ENCODE measurements around the gene PPM1M. TPM values are rescaled to one million over a fixed set of nuclear protein-coding genes. Genes with fewer than 3 reads are reported as not detected.

PPM1M gene
- total RNA-seq, 6 experiments from 2014 or later, result 2.8 to 7.1 (median 4.5) TPM

DNA sequence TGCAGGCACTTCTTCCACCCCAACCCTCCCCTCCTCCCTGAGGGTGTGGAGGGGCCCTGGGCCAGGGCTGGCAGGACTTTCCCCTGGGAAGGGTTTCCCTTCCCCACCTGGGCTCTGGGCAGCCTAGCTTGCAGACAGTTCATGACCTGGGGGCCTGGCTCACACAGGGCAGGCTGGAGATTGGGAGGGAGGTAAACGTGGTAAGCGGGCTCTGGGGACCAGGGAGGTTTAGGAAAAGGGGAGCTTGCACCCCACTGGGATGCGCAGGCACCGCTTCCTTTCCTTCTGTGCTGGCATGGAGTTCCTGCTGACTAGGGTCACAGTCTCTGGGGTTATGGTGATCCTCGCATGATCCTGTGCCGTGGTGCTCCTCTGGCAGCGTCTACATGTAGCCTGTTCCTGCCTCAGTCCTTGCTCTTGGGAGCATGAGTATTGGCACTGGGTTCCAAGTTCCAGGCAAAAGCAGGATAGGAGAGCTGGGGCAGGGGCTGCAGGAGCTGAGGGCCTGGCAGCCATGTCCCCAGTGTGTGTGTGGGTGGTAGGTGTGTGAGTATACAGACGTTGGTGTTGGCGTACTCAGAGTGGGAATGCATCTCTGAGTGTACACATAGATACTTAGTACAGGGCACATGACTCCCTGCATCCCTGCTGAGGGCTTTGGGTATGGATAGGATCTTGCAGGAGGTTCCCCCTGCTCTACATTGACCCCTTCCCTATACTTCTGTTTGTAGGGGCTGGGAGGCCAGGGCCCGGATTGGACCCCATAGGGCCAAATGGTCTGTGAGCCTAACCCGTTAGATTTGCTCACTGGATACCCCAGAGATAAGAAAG, 49.0 kb downstream of the PPM1M start:
- no peaks in the 10 kb centered on the region for H3K27me3 ChIP-seq
- ATAC-seq (no peak), DNase-seq (no peak)
- peaks cover 0 to 19% (median 8%) of the 10 kb centered on the region in 4 donors for H3K36me3 ChIP-seq
- H3K4me3 ChIP-seq, result no peak overlapping the region
- no peak overlapping the region for H3K27ac ChIP-seq
- TF ChIP-seq, protein P1, sequence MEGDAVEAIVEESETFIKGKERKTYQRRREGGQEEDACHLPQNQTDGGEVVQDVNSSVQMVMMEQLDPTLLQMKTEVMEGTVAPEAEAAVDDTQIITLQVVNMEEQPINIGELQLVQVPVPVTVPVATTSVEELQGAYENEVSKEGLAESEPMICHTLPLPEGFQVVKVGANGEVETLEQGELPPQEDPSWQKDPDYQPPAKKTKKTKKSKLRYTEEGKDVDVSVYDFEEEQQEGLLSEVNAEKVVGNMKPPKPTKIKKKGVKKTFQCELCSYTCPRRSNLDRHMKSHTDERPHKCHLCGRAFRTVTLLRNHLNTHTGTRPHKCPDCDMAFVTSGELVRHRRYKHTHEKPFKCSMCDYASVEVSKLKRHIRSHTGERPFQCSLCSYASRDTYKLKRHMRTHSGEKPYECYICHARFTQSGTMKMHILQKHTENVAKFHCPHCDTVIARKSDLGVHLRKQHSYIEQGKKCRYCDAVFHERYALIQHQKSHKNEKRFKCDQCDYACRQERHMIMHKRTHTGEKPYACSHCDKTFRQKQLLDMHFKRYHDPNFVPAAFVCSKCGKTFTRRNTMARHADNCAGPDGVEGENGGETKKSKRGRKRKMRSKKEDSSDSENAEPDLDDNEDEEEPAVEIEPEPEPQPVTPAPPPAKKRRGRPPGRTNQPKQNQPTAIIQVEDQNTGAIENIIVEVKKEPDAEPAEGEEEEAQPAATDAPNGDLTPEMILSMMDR (IDR thresholded peaks at IDR 0.05), result no peak
- no peak for TF ChIP-seq POLR2A (IDR thresholded peaks at IDR 0.05)
- 53% methylated on average over 2 of the region's 11 CpGs for WGBS (ENCODE audit: insufficient coverage, low coverage, low lambda C conversion rate, missing lambda C conversion rate)
- intact Hi-C loops (cut with DNase I), result loop anchor here in 1 of 2 donors (5.0 kb wide), 1 partner anchor 48 kb away; no protein-coding TSS in a partner anchor
- no peaks in the 10 kb centered on the region for H3K9me3 ChIP-seq
- peaks cover 0 to 48% (median 15%) of the 10 kb centered on the region in 4 donors for H3K4me1 ChIP-seq

DNA sequence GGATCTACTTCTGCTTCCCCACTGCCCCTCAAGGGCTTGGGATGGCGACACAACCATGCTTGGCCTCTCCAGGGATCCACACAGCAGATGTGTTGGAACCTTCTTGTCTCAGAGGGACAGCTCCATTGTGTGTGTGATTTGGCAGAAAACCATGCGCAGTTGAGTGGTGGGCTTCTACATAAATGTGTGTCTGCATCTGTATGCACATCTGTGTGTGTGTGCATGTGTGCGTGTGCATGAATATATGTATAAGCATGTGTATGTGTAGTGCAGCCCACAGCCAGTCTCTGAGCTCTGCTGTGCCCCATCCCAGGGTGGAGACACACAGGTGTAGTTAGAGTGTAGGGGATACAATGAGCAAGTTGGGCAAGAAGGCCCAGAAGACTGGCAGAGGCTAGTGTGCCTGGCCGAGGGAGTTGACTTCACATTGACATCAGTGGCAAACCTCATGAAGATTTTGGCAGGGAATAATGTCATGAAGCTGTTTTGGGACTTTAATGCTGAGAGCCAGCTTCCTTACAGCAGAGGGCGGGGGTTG, 50.2 kb downstream of the PPM1M start:
- no peaks in the 10 kb centered on the region for H3K9me3 ChIP-seq
- 73% methylated on average over 3 of the region's 5 CpGs for WGBS (ENCODE audit: insufficient coverage, low coverage, low lambda C conversion rate, missing lambda C conversion rate)
- no peak overlapping the region for H3K4me3 ChIP-seq
- DNase-seq (peak in 1 of 3 donors; percentile 8), ATAC-seq (no peak)
- H3K27ac ChIP-seq, result no peak overlapping the region
- intact Hi-C loops (cut with DNase I), result no loop called here
- peaks cover 0 to 19% (median 8%) of the 10 kb centered on the region in 4 donors for H3K36me3 ChIP-seq
- TF ChIP-seq, protein P1 (IDR thresholded peaks at IDR 0.05), result no peak
- no peak for TF ChIP-seq POLR2A (IDR thresholded peaks at IDR 0.05)
- H3K4me1 ChIP-seq, result peaks cover 0 to 47% (median 15%) of the 10 kb centered on the region in 4 donors
- H3K27me3 ChIP-seq, result no peaks in the 10 kb centered on the region

DNA sequence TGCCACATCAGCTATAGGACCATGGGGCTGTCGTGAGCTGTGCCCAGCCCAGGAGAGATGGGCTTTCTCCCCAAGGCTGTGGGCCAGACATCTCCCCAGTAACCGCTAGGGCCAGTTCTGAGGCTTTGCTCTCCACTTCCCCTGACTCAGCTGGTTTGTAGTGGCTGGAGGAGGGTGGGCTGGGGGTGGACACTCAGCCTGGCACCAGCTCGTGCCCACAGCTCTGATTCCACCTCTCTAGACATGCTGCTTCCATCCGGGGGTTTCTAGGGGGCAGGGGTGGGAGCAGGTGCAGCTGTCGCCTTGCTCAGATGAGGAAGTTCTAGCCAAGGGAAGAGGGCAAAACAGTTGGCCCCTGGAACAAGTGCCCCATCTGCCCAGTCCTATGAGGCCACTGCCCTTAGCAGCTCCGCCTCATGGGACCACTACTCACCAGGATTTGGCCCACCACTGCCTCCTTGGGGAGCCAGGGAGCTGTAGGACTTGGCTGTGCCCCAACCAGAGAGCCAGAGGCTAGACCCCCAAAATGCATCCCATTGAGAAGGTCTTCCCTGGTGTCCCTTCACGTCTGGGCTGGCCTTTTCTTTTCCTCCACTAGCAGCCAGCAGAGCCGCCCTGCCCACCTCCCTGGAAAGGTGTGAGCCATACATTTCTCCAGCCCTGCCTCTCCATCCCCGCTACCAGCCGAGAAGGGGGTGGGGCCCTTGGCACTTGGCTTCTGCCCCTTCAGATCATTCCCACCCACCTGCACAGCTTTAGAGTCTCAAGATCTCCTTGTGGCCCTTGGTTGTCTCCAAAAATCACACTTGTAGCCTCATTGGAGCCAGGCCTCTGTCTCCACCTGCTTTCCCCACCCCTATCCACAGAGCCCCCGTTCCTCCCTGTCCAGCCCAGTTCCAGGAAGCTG, 51.9 kb downstream of the PPM1M start:
- TF ChIP-seq, protein P1 (IDR thresholded peaks at IDR 0.05), result no peak
- TF ChIP-seq POLR2A (IDR thresholded peaks at IDR 0.05), result no peak
- DNase-seq (peak in 1 of 3 donors; percentile 57), ATAC-seq (peak in 3 of 4 donors; percentile 3 to 7 (median 7))
- WGBS (ENCODE audit: insufficient coverage, low coverage, low lambda C conversion rate, missing lambda C conversion rate), result 17% methylated on average over 5 of the region's 11 CpGs
- Histone ChIP-seq H3K27ac (no peak overlapping the region), H3K9me3 (no peaks in the 10 kb centered on the region), H3K4me1 (peaks cover 0 to 34% (median 11%) of the 10 kb centered on the region in 4 donors), H3K27me3 (no peaks in the 10 kb centered on the region), H3K4me3 (no peak overlapping the region), H3K36me3 (peaks cover 0 to 13% (median 5%) of the 10 kb centered on the region in 4 donors)
- intact Hi-C loops (cut with DNase I), result no loop called here

All from right lobe of liver (tissue), 6 donors.